K562 (cell line): Measurements from ENCODE around the gene PSMC3IP. TPM values are rescaled to one million over a fixed set of nuclear protein-coding genes. Genes with fewer than 3 reads are reported as not detected.

Source experiments
- BHLHE40 ChIP-seq: IDR thresholded peaks from 2 replicates; pipeline ENCODE4 v1.6.1; 2011; ENCODE audit warnings: low read length, improper control_type of control experiment
- CBX1 ChIP-seq: sonication (generic); IDR thresholded peaks from 2 replicates; pipeline ENCODE4 v1.6.1; 2016; ENCODE audit warnings: antibody characterized with exemption, low read depth, mild to moderate bottlenecking
- CREB1 ChIP-seq, 2 experiments: sonication (generic) in 1 of 2; formaldehyde crosslinking in 1 of 2; IDR thresholded peaks; 2 replicates each; pipeline versions ENCODE4 v1.6.1 to v1.8.0; 2012 to 2022; ENCODE audit warnings: inconsistent platforms in 1 of 2, mild to moderate bottlenecking in 1 of 2, missing genetic modification reagents in 1 of 2, moderate library complexity in 1 of 2
- CTCFL ChIP-seq: IDR thresholded peaks from 2 replicates; pipeline ENCODE4 v1.6.1; 2011; ENCODE audit warnings: borderline replicate concordance, low read depth, mild to moderate bottlenecking, moderate library complexity, low read length; ENCODE audit not compliant: insufficient read depth, poor library complexity, severe bottlenecking
- EP400 ChIP-seq: fragments of 450-650 bp; IDR thresholded peaks from 2 replicates; pipeline ENCODE4 v1.6.1; 2017; ENCODE audit warnings: antibody characterized with exemption, mild to moderate bottlenecking, moderate library complexity
- HBP1 ChIP-seq: fragments of 450-650 bp; formaldehyde crosslinking; IDR thresholded peaks from 2 replicates; pipeline ENCODE4 v1.4.0; 2022; ENCODE audit warnings: missing genetic modification characterization
- HDGF ChIP-seq: fragments of 450-650 bp; IDR thresholded peaks from 2 replicates; pipeline ENCODE4 v1.6.1; 2016
- MTA3 ChIP-seq: fragments of 450-650 bp; formaldehyde crosslinking; IDR thresholded peaks from 2 replicates; pipeline ENCODE4 v1.6.1; 2017; ENCODE audit warnings: mild to moderate bottlenecking, borderline replicate concordance
- MYC ChIP-seq, 2 experiments: fragments of 250-450 bp in 1 of 2; sonication (Bioruptor Pico) in 1 of 2; IDR thresholded peaks; 2 replicates each; pipeline versions ENCODE4 v1.5.1 to v1.6.1; 2012 to 2021; ENCODE audit warnings: low read depth in 2 of 2, borderline replicate concordance in 1 of 2, improper control_type of control experiment in 1 of 2, low read length in 1 of 2, mild to moderate bottlenecking in 1 of 2, moderate library complexity in 1 of 2
- NBN ChIP-seq: fragments of 450-650 bp; IDR thresholded peaks from 2 replicates; pipeline ENCODE4 v1.6.1; 2016; ENCODE audit warnings: low read depth, mild to moderate bottlenecking
- NR2F6 ChIP-seq: fragments of 450-650 bp; formaldehyde crosslinking; IDR thresholded peaks from 2 replicates; pipeline ENCODE4 v1.4.0; 2020; ENCODE audit warnings: mild to moderate bottlenecking
- PHF20 ChIP-seq: fragments of 450-650 bp; IDR thresholded peaks from 2 replicates; pipeline ENCODE4 v1.6.1; 2018; ENCODE audit not compliant: partially characterized antibody
- RAD21 ChIP-seq, 2 experiments: fragments of 250-450 bp in 1 of 2; fragments of 450-650 bp in 1 of 2; sonication (Bioruptor Pico) in 1 of 2; formaldehyde crosslinking in 1 of 2; IDR thresholded peaks in 1 of 2; conservative IDR thresholded peaks in 1 of 2; 2 replicates each; pipeline versions ENCODE4 v1.4.0 to v1.8.0; 2020 to 2022; ENCODE audit warnings: mild to moderate bottlenecking in 2 of 2, moderate library complexity in 1 of 2
- SAFB ChIP-seq: fragments of 200-400 bp; formaldehyde crosslinking; IDR thresholded peaks from 2 replicates; pipeline ENCODE4 v1.6.1; 2017; ENCODE audit warnings: low read depth, low read length, borderline replicate concordance
- SOX6 ChIP-seq: fragments of 450-650 bp; IDR thresholded peaks from 2 replicates; pipeline ENCODE4 v1.6.1; 2014; ENCODE audit warnings: mild to moderate bottlenecking
- SREBF2 ChIP-seq: sonication (generic); formaldehyde crosslinking; IDR thresholded peaks from 2 replicates; pipeline ENCODE4 v1.4.0; 2020; ENCODE audit warnings: mild to moderate bottlenecking, missing genetic modification reagents
- TBL1XR1 ChIP-seq, 2 experiments: IDR thresholded peaks; 2 replicates each; pipeline ENCODE4 v1.6.1; 2012; ENCODE audit warnings: improper control_type of control experiment in 2 of 2, low read length in 2 of 2, mild to moderate bottlenecking in 1 of 2
- TFAP4 ChIP-seq: sonication (generic); formaldehyde crosslinking; IDR thresholded peaks from 2 replicates; pipeline ENCODE4 v1.8.0; 2022; ENCODE audit warnings: missing genetic modification reagents, mild to moderate bottlenecking, moderate library complexity, borderline replicate concordance
- UBTF ChIP-seq, 2 experiments: IDR thresholded peaks; 2 replicates each; pipeline ENCODE4 v1.6.1; 2012; ENCODE audit warnings: improper control_type of control experiment in 2 of 2, low read depth in 2 of 2, low read length in 2 of 2, borderline replicate concordance in 1 of 2
- ZNF57 ChIP-seq: fragments of 450-650 bp; formaldehyde crosslinking; IDR thresholded peaks from 2 replicates; pipeline ENCODE4 v1.4.0; 2020; ENCODE audit warnings: mild to moderate bottlenecking, moderate library complexity
- polyA plus RNA-seq, 8 experiments: library from polyadenylated mRNA; depleted of rRNA in 4 of 8; stranded (reverse) in 5 of 8; unstranded in 3 of 8; fragments of >200 nt; fragmentation: Nextera tagmentation in 2 of 8; fragmentation: Illumina TruSeq in 1 of 8; extraction: Ambion mirVana in 2 of 8; extraction: Trizol in 1 of 8; gene quantifications; 2 replicates each; pipeline versions ENCODE4 v1.2.1 to v1.2.3, GENCODE V29; 2011 to 2014; ENCODE audit warnings: inconsistent platforms in 1 of 8, missing spikeins in 1 of 8
- total RNA-seq, 7 experiments: library from RNA; depleted of rRNA in 6 of 7; stranded (reverse); fragments of >200 nt in 6 of 7; fragmentation: Illumina TruSeq in 2 of 7; extraction: Trizol in 2 of 7; gene quantifications; 2 replicates each; pipeline versions ENCODE4 v1.2.1 to v1.2.3, GENCODE V29; 2011 to 2021; ENCODE audit warnings: low replicate concordance in 1 of 7

PSMC3IP gene
- total and polyA plus RNA-seq, 9 of the 15 experiments (the other 6 are each of a cell fraction or from before 2014, with no cell fraction given): 13.8 to 65.6 (median 32.8) TPM

GRCh38 chr17:42553161-42553818 is 24.2 kb downstream of the PSMC3IP start (continued):
- TF ChIP-seq MYC (IDR thresholded peaks at IDR 0.05; ENCODE audit: low read depth, low read length): peak; percentile 74
- TF ChIP-seq MYC (CRISPR knock-in tag; IDR thresholded peaks at IDR 0.05; ENCODE audit: borderline replicate concordance, low read depth): no peak
- TF ChIP-seq TBL1XR1 (IDR thresholded peaks at IDR 0.05; ENCODE audit: low read length in 2 of 2): 0 out of 4 replicates have a peak, but pooled peaks of 1 of the 2 experiments have one; percentile 34
- TF ChIP-seq HDGF: peak; percentile 77; the same call in 1 of the 2 replicates
- peak; percentile 68 for TF ChIP-seq CREB1 (IDR thresholded peaks at IDR 0.05)
- TF ChIP-seq CREB1 (CRISPR knock-in tag; IDR thresholded peaks at IDR 0.05): peak; percentile 67; the same call in 1 of the 2 replicates
- peak; percentile 51; the same call in 1 of the 2 replicates for TF ChIP-seq NBN
- TF ChIP-seq TFAP4: peak; percentile 44; the same call in 1 of the 2 replicates
- TF ChIP-seq ZNF57 (CRISPR knock-in tag): no peak
- TF ChIP-seq UBTF (IDR thresholded peaks at IDR 0.05; ENCODE audit: borderline replicate concordance in 1 of 2, low read depth in 2 of 2, low read length in 2 of 2): peak; percentile 71 to 91; a peak in 3 of 4 replicates
- peak; percentile 74 for TF ChIP-seq EP400
- peak; percentile 40 for TF ChIP-seq CTCFL
- 0 out of 2 replicates have a peak, but pooled peaks have one; percentile 43 for TF ChIP-seq HBP1 (CRISPR knock-in tag)
- peak; percentile 53; the same call in 1 of the 2 replicates for TF ChIP-seq MTA3
- TF ChIP-seq BHLHE40: peak; percentile 35; the same call in 1 of the 2 replicates
- peak; percentile 65 for TF ChIP-seq PHF20
- peak; percentile 32 to 68; a peak in 3 of 4 replicates for TF ChIP-seq RAD21 (CRISPR knock-in tag; conservative IDR thresholded peaks at IDR 0.05 in 1 of 2, IDR thresholded peaks at IDR 0.05 in 1 of 2)
- TF ChIP-seq CBX1: peak; percentile 57; the same call in 1 of the 2 replicates
- TF ChIP-seq SREBF2 (CRISPR knock-in tag): peak; percentile 54; the same call in 1 of the 2 replicates
- peak; percentile 54 for TF ChIP-seq SOX6
- TF ChIP-seq NR2F6 (CRISPR knock-in tag): no peak
- peak; percentile 67; the same call in 1 of the 2 replicates for TF ChIP-seq SAFB
